Astrocyte (in vitro differentiated cells and primary cell): ENCODE measurements around the gene OSBPL5.

Source experiments
- CTCF ChIP-seq: IDR thresholded peaks from 2 replicates; pipeline ENCODE4 v1.5.1; 2011; ENCODE audit warnings: low read depth, mild to moderate bottlenecking, inconsistent platforms, low read length, moderate library complexity; ENCODE audit not compliant: insufficient read depth
- EZH2 ChIP-seq: IDR thresholded peaks from 2 replicates; pipeline ENCODE4 v1.6.1; 2012; ENCODE audit warnings: mild to moderate bottlenecking, low read length, inconsistent platforms; ENCODE audit not compliant: insufficient read depth

GRCh38 chr11:3126207-3126865 lies 38.8 kb downstream of the OSBPL5 start:
- no peak for TF ChIP-seq CTCF
- TF ChIP-seq EZH2, result no peak
